Measurements from ENCODE around the gene PSENEN.
"Not testable (repeated sequence)": the region's sequence is repeated elsewhere in the genome, so short reads cannot be mapped to it uniquely, and the experiment has no call there.

PSENEN gene

DNA sequence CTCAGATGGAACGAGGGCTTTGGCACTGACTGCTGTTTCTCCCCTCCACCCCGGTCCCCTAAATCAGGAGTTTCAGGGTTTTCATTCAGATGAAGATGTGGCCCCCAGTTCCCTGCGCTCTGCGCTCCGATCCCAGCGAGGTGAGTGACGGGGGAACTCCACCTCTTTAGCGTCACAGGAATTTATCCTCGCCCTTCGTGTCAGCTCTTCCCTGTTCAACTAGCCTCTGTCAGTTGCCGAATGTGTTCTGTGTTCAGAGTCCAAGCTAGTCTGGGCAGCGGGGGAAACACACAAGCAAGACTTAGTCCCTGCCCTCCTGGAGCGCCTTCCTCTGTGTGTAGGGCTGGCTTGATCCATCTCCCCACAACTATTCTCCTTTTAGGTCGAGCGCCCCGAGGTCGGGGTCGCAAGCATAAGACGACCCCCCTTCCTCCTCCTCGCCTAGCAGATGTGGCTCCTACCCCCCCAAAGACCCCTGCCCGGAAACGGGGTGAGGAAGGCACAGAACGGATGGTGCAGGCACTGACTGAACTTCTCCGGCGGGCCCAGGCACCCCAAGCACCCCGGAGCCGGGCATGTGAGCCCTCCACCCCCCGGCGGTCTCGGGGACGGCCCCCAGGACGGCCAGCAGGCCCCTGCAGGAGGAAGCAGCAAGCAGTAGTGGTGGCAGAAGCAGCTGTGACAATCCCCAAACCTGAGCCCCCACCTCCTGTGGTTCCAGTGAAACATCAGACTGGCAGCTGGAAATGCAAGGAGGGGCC lies 25.9 kb upstream of the PSENEN start:
- DNase-seq = no peak

DNA sequence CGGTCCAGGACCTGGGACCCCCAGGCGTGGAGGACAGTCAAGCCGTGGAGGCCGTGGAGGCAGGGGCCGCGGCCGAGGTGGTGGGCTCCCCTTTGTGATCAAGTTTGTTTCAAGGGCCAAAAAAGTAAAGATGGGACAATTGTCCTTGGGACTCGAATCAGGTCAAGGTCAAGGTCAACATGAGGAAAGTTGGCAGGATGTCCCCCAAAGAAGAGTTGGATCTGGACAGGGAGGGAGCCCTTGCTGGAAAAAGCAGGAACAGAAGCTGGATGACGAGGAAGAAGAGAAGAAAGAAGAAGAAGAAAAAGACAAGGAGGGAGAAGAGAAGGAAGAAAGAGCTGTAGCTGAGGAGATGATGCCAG lies 25.3 kb upstream of the PSENEN start:
- DNase-seq = no peak

DNA sequence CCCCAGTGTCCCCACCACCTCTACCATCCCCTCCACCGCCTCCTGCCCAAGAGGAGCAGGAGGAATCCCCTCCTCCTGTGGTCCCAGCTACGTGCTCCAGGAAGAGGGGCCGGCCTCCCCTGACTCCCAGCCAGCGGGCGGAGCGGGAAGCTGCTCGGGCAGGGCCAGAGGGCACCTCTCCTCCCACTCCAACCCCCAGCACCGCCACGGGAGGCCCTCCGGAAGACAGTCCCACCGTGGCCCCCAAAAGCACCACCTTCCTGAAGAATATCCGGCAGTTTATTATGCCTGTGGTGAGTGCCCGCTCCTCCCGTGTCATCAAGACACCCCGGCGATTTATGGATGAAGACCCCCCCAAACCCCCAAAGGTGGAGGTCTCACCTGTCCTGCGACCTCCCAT lies 24.8 kb upstream of the PSENEN start:
- DNase-seq = no peak

DNA sequence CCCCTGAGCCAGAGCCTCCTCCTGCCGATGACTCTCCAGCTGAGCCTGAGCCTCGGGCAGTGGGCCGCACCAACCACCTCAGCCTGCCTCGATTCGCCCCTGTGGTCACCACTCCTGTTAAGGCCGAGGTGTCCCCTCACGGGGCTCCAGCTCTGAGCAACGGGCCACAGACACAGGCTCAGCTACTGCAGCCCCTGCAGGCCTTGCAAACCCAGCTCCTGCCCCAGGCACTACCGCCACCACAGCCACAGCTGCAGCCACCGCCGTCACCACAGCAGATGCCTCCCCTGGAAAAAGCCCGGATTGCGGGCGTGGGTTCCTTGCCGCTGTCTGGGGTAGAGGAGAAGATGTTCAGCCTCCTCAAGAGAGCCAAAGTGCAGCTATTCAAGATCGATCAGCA lies 24.1 kb upstream of the PSENEN start:
- no peak for DNase-seq

DNA sequence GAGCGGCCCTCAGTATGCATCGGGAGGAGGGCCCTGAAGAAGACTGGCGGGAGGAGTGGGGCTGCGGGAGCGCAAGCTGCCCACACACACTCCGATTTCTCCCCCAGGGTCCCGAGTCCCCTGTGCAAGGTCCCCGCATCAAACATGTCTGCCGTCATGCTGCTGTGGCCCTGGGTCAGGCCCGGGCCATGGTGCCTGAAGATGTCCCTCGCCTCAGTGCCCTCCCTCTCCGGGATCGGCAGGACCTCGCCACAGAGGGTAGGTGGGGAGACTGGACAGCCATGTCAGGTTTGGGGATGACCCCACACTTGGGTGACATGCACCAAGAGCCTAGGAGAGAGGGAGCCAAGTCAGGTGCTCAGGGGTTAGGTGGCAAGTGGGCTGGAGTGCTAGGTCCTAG lies 23.0 kb upstream of the PSENEN start:
- no peak for DNase-seq

DNA sequence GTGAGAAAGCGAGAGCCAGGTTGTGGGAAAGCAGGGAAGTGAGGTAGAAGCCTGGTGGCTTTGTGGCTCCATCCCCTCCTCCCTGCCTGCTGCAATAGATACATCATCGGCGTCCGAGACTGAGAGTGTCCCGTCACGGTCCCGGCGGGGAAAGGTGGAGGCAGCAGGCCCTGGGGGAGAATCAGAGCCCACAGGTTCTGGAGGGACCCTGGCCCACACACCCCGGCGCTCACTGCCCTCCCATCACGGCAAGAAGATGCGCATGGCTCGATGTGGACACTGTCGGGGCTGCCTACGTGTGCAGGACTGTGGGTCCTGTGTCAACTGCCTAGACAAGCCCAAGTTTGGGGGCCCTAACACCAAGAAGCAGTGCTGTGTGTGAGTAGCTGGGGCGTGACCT lies 22.6 kb upstream of the PSENEN start:
- no peak for DNase-seq

DNA sequence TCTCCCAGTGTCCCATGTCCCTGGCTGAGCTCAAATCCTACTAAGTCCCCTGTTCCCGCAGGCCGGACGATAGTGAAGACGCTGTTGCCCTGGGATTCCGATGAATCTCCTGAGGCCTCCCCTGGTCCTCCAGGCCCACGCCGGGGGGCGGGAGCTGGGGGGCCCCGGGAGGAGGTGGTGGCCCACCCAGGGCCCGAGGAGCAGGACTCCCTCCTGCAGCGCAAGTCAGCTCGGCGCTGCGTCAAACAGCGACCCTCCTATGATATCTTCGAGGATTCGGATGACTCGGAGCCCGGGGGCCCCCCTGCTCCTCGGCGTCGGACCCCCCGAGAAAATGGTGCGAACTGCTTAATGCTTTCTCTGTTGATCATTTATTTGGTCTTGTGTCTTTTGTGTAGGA lies 21.8 kb upstream of the PSENEN start:
- DNase-seq = no peak

DNA sequence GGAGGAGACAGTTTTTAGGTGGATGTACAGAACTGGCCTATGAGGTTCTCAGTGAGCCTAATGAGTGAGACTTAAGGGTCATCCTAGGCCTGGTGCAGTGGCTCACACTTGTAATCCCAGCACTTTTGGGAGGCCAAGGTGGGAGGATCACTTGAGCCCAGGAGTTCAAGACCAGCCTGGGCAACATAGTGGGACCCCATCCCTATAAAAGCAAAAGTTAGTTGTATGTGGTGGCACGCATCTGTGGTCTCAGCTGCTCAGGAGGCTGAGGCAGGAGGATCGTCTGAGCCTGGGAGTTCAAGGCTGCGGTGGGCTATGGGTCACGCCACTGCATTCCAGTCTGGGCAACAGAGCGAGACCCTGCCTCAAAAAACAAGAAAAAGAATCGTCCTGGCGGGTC lies 21.3 kb upstream of the PSENEN start:
- not testable (repeated sequence) for DNase-seq

DNA sequence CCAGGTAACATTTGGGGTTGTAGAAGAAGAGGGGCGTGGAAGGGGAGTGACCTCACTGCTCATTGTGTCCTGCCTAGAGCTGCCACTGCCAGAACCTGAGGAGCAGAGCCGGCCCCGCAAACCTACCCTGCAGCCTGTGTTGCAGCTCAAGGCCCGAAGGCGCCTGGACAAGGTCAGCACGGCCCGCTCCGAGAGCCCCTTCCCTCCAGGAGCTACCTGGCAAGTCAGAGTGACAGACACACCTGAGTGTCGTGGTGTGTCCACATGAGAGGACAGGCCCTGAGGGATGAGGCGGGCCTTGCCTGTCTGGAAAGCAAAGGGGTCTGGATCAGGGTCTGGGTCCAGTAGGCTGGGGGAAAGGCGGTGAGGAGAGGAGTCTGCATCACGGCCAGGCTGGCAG lies 20.9 kb upstream of the PSENEN start:
- no peak for DNase-seq

DNA sequence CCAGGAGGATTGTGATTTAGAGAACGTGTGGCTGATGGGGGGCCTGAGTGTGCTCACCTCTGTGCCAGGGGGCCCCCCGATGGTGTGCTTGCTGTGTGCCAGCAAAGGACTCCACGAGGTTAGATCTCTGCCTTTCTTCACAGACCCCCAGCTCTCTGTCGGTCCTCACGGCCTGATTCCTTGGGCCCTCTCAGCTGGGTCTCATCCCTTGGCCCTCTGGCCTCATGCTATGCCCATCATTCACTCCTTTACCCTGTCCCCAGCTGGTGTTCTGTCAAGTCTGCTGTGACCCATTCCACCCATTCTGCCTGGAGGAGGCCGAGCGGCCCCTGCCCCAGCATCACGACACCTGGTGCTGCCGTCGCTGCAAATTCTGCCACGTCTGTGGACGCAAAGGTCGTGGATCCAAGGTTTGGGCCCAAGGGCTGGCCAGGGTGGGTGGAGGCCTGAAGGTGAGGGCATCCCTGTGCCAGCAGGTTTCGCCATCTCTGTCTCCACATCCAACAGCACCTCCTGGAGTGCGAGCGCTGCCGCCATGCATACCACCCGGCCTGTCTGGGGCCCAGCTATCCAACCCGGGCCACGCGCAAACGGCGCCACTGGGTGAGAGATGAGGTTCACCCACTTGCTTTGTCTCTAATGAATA lies 20.1 kb upstream of the PSENEN start:
- DNase-seq = no peak

DNA sequence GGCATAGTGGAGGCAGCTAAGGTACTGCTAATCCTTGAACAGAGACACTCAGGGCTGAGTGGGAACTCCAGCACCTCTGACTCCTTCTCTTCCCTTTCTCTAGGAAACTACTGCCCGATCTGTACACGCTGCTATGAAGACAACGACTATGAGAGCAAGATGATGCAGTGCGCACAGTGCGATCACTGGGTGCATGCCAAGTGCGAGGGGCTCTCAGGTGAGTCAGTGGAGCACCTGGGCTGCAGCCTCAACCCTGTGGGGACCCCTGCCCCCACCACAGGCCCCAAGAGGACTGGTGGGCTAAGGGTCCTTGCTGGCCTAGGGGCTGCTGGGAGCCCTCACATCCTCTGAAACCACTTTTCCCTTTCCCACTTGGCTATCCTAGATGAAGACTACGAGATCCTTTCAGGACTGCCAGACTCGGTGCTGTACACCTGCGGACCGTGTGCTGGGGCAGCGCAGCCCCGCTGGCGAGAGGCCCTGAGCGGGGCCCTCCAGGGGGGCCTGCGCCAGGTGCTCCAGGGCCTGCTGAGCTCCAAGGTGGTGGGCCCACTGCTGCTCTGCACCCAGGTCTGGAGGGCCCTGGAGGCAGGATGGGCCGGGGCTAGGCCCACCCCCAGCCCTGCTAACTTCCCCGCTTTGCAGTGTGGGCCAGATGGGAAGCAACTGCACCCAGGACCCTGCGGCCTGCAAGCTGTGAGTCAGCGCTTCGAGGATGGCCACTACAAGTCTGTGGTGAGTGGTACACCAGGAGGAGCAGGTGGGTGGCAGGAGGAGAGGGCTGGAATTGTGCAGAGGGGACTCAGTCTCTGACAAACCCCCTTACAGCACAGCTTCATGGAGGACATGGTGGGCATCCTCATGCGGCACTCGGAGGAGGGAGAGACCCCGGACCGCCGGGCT lies 18.1 kb upstream of the PSENEN start:
- DNase-seq = no peak

DNA sequence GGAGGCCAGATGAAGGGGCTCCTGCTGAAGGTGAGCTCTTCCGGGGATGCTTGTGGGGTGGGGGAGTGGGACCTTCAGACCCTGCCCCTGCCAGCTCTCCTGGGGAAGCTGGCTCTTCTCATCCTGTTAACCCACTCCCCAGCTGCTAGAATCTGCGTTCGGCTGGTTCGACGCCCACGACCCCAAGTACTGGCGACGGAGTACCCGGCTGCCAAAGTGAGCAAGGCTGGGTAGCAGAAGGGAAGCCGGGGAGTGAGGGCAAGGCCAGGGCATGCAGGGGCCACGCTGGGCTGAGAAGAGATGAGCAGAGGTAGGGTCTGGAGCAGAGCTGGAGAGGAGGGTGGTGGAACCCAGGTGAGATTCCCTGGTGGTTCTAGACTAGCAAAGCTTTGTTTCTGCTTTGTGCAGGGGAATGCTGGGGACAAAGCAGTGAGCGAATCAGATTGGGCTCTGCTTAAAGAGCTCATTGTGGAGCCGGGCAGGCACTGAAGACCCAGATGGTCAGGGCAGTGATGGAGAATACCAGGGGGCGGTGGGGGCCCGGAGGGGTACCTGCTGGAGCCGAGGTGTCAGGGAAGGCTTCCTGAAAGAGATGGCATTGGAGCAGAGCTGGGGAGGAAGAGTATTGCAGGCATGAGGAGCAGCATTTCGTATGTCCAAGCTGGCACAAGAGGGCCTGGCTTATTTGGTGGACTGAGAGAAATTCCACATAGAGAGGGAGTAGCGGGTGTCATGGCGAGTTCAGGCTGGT lies 17.3 kb upstream of the PSENEN start:
- DNase-seq = no peak

DNA sequence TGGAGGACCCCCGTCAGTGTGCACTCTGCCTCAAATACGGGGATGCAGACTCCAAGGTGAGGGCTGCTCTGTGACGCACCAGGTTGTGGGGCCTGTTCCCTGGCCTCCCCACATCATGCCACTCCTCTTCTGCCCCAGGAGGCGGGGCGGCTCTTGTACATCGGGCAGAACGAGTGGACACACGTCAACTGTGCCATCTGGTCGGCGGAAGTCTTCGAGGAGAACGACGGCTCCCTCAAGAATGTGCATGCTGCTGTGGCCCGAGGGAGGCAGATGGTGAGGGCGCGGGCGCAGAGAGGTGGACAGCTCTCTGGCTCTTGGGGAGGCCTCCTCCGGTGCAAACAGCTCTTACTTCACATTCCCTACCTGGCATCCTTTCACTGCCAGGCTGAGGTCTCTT lies 16.4 kb upstream of the PSENEN start:
- DNase-seq = no peak

DNA sequence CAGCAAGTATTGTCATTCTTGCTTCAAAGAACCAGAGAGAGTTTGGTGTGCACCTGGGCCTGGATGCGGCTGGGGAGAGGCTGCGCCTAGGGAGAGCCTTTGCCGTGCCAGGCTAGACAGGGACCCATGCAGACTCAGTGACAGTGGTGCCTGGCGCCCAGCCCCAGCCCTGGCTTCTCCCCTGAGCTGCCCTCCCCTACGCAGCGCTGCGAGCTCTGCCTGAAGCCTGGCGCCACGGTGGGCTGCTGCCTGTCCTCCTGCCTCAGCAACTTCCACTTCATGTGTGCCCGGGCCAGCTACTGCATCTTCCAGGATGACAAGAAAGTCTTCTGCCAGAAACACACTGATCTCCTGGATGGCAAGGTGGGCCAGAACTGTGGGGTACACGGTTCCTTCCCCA lies 15.7 kb upstream of the PSENEN start:
- DNase-seq = no peak

DNA sequence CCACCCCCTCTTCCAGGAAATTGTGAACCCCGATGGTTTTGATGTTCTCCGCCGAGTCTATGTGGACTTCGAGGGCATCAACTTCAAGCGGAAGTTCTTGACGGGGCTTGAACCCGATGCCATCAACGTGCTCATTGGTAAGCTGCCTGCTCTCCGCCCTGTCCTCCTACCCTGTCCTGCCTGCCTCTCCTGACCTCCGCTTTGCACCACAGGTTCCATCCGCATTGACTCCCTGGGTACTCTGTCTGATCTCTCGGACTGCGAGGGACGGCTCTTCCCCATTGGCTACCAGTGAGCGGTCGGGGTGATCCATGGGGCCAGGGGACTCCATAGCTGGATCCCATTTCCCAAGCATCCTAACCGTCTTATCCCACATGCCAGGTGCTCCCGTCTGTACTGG lies 15.1 kb upstream of the PSENEN start:
- DNase-seq = no peak

DNA sequence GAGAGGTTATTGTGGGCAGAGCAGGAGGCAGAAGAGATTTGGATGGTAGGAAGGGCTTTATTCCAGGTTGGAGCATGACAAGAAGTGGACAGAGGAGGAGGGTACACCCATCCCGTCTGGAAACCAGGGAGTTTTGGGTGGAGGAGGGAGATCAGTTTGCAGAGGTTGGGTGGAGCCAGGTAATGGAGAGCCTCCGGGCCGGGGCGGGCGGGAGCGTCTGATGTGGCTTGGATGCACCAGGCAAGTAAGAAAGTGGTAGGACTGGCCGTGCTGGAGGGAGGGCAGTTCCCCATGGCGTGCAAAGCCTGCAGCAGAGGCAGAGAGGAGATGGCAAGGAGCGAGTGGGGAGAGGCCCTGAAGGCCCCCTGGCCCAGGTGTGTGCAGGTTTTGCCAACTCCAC lies 14.1 kb upstream of the PSENEN start:
- DNase-seq = no peak

DNA sequence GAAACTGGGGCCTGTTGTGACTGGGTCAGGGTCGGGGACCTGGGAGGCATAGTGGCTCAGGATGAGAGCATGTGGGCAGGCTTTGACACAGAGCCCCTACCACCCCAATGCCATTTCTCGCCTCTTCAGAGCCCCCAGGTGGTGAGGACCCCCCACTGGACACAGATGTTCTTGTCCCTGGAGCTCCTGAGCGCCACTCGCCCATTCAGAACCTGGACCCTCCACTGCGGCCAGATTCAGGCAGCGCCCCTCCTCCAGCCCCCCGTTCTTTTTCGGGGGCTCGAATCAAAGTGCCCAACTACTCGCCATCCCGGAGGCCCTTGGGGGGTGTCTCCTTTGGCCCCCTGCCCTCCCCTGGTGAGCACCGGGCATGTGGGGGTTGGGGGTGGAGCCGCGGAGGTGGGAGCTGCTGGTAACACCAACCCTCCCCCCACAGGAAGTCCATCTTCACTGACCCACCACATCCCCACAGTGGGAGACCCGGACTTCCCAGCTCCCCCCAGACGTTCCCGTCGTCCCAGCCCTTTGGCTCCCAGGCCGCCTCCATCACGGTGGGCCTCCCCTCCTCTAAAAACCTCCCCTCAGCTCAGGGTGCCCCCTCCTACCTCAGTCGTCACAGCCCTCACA lies 13.6 kb upstream of the PSENEN start:
- no peak for DNase-seq

DNA sequence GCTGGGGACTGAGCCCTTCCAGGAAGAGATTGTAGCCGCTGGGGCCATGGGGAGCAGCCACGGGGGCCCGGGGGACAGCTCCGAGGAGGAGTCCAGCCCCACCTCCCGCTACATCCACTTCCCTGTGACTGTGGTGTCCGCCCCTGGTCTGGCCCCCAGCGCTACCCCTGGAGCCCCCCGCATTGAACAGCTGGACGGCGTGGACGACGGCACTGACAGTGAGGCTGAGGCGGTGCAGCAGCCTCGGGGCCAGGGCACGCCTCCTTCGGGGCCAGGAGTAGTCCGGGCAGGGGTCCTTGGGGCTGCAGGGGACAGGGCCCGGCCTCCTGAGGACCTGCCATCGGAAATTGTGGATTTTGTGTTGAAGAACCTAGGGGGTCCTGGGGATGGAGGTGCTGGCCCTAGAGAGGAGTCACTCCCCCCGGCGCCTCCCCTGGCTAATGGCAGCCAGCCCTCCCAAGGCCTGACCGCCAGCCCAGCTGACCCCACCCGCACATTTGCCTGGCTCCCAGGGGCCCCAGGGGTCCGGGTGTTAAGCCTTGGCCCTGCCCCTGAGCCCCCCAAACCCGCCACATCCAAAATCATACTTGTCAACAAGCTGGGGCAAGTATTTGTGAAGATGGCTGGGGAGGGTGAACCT lies 12.8 kb upstream of the PSENEN start:
- DNase-seq = no peak

DNA sequence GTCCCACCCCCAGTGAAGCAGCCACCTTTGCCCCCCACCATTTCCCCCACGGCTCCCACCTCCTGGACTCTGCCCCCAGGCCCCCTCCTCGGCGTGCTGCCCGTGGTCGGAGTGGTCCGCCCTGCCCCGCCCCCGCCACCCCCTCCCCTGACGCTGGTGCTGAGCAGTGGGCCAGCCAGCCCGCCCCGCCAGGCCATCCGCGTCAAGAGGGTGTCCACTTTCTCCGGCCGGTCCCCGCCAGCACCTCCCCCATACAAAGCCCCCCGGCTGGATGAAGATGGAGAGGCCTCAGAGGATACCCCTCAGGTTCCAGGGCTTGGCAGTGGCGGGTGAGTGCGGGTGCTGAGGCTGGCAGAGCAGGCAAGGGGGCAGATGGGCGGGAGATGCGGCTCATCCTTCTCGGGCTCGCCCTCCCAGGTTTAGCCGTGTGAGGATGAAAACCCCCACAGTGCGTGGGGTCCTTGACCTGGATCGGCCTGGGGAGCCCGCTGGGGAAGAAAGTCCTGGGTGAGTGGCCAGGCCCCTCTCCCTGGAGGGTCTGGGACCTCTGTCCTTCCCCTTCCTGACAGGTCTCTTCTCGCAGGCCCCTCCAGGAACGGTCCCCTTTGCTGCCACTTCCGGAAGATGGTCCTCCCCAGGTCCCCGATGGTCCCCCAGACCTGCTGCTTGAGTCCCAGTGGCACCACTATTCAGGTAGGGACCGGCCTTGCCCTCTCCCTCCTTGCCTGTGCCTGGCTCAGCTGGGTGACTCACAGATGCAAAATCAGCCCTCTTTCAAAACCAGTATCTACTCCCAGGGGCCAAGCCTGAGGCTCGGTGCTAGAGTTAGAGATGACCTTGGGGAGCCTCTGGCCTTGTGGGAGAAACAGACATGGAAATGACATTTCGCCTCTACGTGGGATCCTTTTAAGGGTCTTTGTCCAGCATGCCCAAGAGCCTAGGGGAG lies 12.0 kb upstream of the PSENEN start:
- DNase-seq = no peak

DNA sequence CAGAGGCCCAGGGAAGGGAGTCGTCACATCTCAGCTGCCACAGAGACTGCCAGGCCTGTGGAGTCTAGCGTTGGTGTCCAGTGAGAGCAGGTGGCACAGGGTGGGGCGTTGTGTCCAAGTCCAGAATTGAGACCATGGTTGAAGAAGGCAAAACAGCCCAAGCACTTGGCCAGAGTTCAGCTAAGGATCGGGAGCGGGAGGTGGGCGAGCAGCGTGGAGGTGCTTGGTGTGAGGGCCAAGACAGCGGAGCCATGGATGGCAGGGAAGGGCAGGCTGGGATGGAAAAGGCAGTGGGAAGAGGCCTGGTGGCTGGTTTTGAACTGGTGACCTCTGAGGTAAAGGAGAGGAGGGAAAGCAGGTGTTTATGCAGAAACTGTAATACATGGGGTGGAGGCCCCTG lies 11.2 kb upstream of the PSENEN start:
- DNase-seq = no peak

DNA sequence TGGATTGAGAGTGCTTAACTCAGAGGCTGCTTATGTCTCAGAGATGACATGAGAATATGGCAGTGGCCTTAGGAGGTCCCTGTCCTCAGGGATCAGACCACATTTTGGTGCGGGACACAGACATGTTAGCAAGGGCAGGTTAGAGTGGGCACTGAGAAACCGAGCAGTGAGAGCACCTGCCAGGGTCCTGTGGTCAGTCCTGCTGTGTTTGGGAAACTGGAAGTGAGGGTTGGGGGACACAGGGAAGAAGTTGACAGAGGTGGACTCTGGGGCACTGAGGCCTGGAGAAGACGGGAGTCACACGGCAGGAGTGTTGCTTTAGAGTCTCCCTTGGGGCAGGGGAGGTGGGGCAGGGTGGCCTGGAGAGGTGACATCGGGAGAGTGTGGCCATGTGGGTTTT lies 10.6 kb upstream of the PSENEN start:
- no peak for DNase-seq
